Cardiac muscle cell (in vitro differentiated cells and primary cell): ENCODE measurements around the gene TRMT2A. TPM values are rescaled to one million over a fixed set of nuclear protein-coding genes. Genes with fewer than 3 reads are reported as not detected.
A peak's percentile ranks its signal among the peaks of the same experiment; 100 is the strongest.

Source experiments
- DNase-seq, 2 donors: peaks; one replicate each; pipeline versions ENCODE4 v3.0.0 to v3.0.0-alpha.2; 2010 to 2017; ENCODE audit warnings: low read depth in 1 of 2, low spot score in 1 of 2
- H3K27ac ChIP-seq: fragments of 200-600 bp; sonication (generic); 2 replicates; pipeline ENCODE4 v1.5.1; 2016
- H3K27me3 ChIP-seq: fragments of 200-600 bp; sonication (generic); 2 replicates; pipeline ENCODE4 v1.6.0; 2016; ENCODE audit warnings: control low read depth
- H3K36me3 ChIP-seq: fragments of 200-600 bp; sonication (generic); 2 replicates; pipeline ENCODE4 v1.5.1; 2016; ENCODE audit warnings: control low read depth
- H3K4me1 ChIP-seq: fragments of 200-600 bp; sonication (generic); 2 replicates; pipeline ENCODE4 v1.8.1; 2017; ENCODE audit warnings: low read depth, mild to moderate bottlenecking, mixed run types
- H3K4me3 ChIP-seq: fragments of 200-600 bp; sonication (generic); 2 replicates; pipeline ENCODE4 v1.5.1; 2016; ENCODE audit warnings: mild to moderate bottlenecking
- H3K9me3 ChIP-seq: fragments of 200-600 bp; sonication (generic); 2 replicates; pipeline ENCODE4 v1.5.1; 2017; ENCODE audit warnings: low read depth, mild to moderate bottlenecking, control low read depth
- polyA plus RNA-seq: library from polyadenylated mRNA; unstranded; fragments of >200 nt; fragmentation: Nextera tagmentation; extraction: Ambion mirVana; gene quantifications from 2 replicates; pipeline ENCODE4 v1.2.1, GENCODE V29; 2016
- total RNA-seq: library from RNA; depleted of rRNA; stranded (reverse); fragments of >200 nt; gene quantifications from 2 replicates; pipeline ENCODE4 v1.2.3, GENCODE V29; 2016
- TF ChIP-seq, protein P1 (sequence below): IDR thresholded peaks from 2 replicates; pipeline ENCODE4 v1.5.1; 2012; ENCODE audit warnings: low read depth, mild to moderate bottlenecking, low read length

TRMT2A gene
- total and polyA plus RNA-seq, 2 experiments from 2014 or later = 71.9 to 77.7 TPM

DNA sequence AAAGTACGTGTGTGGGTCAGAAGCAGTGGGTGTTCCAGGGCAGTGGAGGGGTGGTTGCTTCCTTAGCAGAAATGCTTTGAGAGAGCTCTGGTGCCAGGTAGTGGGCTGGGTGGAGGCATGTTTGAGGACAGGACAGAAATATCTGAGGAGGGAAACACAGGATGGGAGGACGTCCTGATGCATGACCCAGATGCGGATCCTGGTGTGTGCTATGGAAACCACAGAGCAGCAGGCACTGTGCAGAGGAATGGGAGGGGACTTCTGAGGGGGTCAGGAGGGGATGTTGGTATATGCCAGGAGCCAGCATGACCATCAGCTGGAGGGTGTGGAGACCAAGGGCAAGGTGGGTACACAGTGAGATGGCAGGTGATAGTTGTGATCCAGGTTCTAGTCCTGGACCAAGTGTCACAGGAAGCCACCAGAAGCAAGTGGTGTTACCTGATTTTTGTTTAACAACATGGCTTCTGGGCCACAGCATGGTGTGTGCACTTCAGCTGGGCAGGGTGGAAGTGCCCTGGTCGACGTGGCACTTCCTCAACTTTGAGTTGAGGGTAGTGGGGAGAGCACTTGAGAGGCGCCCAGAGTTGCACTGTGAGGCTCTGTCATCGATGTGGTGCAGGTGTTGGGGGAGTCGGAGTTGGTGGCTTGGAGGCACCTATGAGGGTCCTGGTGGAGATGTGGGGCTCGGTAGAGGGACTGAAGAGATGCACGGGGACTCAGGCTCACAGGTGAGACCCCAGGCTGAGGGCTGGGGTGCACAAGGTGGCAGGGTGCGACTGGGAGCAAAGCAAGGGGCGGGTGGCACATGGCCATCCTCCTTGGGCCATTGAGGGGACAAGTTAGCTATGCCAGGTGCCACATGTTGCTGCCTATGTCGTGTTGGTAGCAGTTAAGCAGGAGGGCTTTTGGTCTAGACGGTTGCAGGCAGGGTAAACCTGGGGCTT, 29.4 kb downstream of the TRMT2A start:
- Histone ChIP-seq H3K36me3 (peaks cover 66% of the 10 kb centered on the region), H3K9me3 (no peaks in the 10 kb centered on the region), H3K4me1 (peaks cover 14% of the 10 kb centered on the region), H3K27me3 (no peaks in the 10 kb centered on the region), H3K27ac (no peak overlapping the region), H3K4me3 (no peak overlapping the region)
- no peak for DNase-seq
- TF ChIP-seq, protein P1, sequence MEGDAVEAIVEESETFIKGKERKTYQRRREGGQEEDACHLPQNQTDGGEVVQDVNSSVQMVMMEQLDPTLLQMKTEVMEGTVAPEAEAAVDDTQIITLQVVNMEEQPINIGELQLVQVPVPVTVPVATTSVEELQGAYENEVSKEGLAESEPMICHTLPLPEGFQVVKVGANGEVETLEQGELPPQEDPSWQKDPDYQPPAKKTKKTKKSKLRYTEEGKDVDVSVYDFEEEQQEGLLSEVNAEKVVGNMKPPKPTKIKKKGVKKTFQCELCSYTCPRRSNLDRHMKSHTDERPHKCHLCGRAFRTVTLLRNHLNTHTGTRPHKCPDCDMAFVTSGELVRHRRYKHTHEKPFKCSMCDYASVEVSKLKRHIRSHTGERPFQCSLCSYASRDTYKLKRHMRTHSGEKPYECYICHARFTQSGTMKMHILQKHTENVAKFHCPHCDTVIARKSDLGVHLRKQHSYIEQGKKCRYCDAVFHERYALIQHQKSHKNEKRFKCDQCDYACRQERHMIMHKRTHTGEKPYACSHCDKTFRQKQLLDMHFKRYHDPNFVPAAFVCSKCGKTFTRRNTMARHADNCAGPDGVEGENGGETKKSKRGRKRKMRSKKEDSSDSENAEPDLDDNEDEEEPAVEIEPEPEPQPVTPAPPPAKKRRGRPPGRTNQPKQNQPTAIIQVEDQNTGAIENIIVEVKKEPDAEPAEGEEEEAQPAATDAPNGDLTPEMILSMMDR = no peak

DNA sequence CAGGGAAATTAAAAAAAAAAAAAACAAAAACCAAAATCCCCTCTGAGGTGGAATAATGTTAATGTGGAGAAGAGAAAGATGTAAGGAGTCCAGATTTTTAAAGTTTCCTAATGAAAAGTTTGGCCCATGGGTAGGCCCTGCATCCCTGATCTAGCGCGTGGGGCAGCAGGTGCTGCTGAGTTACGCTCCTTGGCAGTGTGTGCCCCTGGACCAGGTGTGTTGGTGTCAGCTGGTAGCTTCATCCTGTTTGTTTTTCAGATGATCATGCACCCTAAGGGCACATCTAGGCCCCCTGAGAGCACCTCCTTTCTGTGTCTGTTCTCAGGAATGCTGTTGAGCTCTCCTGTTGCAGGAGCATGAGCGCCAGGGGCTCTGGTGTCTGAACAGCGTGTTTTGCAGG, 30.3 kb downstream of the TRMT2A start:
- Histone ChIP-seq H3K27ac (no peak overlapping the region), H3K27me3 (no peaks in the 10 kb centered on the region), H3K9me3 (no peaks in the 10 kb centered on the region), H3K4me3 (no peak overlapping the region), H3K36me3 (peaks cover 59% of the 10 kb centered on the region), H3K4me1 (peaks cover 14% of the 10 kb centered on the region)
- DNase-seq = no peak
- TF ChIP-seq, protein P1 = no peak

DNA sequence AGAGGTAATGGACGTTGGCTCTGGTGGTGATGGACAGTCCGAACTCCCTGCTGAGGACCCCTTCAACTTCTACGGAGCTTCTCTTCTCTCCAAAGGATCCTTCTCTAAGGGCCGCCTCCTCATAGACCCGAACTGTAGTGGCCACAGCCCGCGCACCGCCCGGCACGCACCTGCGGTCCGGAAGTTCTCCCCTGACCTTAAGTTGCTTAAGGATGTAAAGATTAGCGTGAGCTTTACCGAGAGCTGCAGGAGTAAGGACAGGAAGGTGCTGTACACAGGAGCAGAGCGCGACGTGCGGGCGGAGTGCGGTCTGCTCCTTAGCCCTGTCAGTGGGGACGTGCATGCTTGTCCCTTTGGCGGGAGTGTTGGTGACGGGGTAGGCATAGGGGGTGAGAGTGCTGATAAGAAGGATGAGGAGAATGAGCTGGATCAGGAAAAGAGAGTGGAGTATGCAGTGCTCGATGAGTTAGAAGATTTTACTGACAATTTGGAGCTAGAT, 30.9 kb downstream of the TRMT2A start:
- TF ChIP-seq, protein P1 = no peak
- H3K27ac ChIP-seq = no peak overlapping the region
- peaks cover 17% of the 10 kb centered on the region for H3K4me1 ChIP-seq
- H3K36me3 ChIP-seq = peaks cover 53% of the 10 kb centered on the region
- no peak for DNase-seq
- no peak overlapping the region for H3K4me3 ChIP-seq
- no peaks in the 10 kb centered on the region for H3K9me3 ChIP-seq
- H3K27me3 ChIP-seq = no peaks in the 10 kb centered on the region

DNA sequence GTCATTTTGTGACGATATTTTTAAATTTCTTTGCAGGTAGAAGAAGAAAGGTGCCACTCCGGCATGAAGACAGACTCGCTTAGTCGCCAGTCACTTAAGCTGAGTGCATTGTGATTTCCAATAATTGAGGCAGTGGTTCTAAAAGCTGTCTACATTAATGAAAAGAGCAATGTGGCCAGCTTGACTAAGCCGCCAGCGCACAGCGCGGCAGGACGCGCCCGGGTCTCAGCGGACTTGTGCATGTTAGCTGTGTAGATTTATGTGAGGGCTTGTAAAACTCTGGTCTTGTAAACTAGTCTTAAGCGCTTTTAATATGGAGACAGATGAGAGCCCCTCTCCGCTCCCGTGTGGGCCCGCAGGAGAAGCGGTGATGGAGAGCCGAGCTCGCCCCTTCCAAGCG, 31.4 kb downstream of the TRMT2A start:
- Histone ChIP-seq H3K27me3 (no peaks in the 10 kb centered on the region), H3K4me1 (peaks cover 19% of the 10 kb centered on the region), H3K27ac (peak overlapping the region; percentile 72), H3K9me3 (no peaks in the 10 kb centered on the region), H3K4me3 (no peak overlapping the region), H3K36me3 (peaks cover 48% of the 10 kb centered on the region)
- DNase-seq = no peak
- TF ChIP-seq, protein P1 = no peak

DNA sequence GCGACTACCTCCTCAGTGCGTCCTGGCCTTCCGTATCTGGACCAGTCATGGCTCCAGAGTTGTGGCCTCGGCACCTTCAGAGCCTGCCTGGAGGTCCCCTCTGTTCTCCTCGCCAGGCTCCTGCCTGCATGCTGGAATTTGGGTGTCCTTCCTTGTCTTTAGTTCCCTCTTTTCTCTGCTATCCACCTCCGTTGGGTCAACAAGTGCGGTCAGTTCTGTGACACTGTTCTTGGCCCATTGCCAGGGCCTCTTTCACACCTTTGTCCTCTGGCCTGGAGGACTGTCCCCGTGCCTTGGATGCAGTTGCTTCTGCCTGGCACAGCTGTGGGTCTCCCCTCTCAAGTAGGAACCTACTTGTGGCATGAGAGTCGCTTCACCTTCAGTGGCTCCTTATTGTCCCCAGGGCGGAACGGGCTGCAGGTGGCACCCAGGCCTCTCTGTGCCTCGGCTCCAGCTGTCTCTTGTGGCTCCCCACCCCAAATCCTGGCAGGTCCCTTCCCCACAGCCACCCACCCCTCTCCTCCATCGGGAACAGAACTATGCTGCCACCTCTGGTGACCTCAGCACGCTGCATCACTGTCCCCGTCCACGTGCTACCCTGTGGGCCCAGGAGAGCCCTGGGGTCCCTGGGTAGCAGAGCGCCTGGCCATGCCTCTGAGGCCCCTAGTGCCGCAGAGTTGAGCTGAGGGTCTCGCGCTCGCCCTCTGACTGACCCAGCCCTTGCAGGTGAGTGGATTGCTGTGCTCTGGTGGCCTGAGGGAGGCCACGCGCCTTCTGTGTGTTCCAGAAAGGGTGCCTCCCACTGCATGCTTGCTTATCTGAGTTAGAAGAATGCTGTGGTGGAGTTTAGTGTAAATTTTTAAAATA, 32.2 kb downstream of the TRMT2A start:
- no peaks in the 10 kb centered on the region for H3K27me3 ChIP-seq
- DNase-seq = peak; percentile 21 to 70
- H3K9me3 ChIP-seq = no peaks in the 10 kb centered on the region
- no peak overlapping the region for H3K4me3 ChIP-seq
- H3K27ac ChIP-seq = peak overlapping the region; percentile 72
- H3K4me1 ChIP-seq = peaks cover 19% of the 10 kb centered on the region
- peaks cover 40% of the 10 kb centered on the region for H3K36me3 ChIP-seq
- TF ChIP-seq, protein P1 = peak; percentile 40
